Measurements from ENCODE around the gene OR56A4. TPM values are rescaled to one million over a fixed set of nuclear protein-coding genes. Genes with fewer than 3 reads are reported as not detected.

The OR56A4 gene
- total RNA-seq, 2 donors from 2014 or later = not detected

GRCh38 chr11:5989203-5989602 is 17.5 kb downstream of the OR56A4 start:
- TF ChIP-seq CTCF (IDR thresholded peaks at IDR 0.05) = no peak
- no peaks in the 10 kb centered on the region for H3K9me3 ChIP-seq
- DNase-seq (ENCODE audit: low spot score) (no peak), ATAC-seq (ENCODE audit: insufficient number of reproducible peaks, low FRiP score, low read depth) (no peak)
- no peak overlapping the region for H3K4me3 ChIP-seq
- H3K4me1 ChIP-seq (ENCODE audit: control insufficient read depth in 1 of 2, low read depth in 2 of 2) = no peaks in the 10 kb centered on the region
- H3K27me3 ChIP-seq (replicated peaks; ENCODE audit: insufficient read depth) = no peaks in the 10 kb centered on the region
- no peak overlapping the region for H3K27ac ChIP-seq
- no peaks in the 10 kb centered on the region for H3K36me3 ChIP-seq

DNA sequence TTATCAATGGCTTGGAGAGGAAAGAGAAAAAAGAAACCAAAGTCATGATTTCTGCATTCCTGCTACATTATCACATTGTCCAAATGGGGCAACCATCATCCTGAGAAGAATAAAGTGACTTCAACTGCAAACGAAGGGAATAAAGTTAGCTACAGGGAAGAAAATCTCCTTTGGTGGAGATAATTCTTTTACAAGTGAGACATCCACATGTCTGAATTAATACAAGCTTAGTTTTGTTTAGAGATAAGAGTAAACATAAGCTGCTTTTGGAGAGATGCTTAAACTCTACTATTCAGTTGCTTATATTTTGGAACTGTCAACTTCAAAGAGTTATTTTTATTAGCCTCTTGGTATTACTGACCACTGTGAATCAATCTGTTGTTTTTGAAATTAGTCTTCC is 19.9 kb downstream of the OR56A4 start, which contains the start of gene OR52L1:
Gene OR52L1, minus strand, starts transcription at position 101 of the 400 bp plus-strand sequence. Its CDS starts 55 bp downstream, at position 46.
- no peak for TF ChIP-seq CTCF (IDR thresholded peaks at IDR 0.05)
- Histone ChIP-seq H3K27ac (no peak within 1 kb of the TSS), H3K4me3 (no peak within 1 kb of the TSS), H3K36me3 (no peaks in the 10 kb centered on the region), H3K4me1 (ENCODE audit: control insufficient read depth in 1 of 2, low read depth in 2 of 2) (no peaks in the 10 kb centered on the region), H3K9me3 (no peaks in the 10 kb centered on the region), H3K27me3 (replicated peaks; ENCODE audit: insufficient read depth) (no peaks in the 10 kb centered on the region)
- no peak for DNase-seq (ENCODE audit: low spot score)
- no peak for ATAC-seq (ENCODE audit: insufficient number of reproducible peaks, low FRiP score, low read depth)

DNA sequence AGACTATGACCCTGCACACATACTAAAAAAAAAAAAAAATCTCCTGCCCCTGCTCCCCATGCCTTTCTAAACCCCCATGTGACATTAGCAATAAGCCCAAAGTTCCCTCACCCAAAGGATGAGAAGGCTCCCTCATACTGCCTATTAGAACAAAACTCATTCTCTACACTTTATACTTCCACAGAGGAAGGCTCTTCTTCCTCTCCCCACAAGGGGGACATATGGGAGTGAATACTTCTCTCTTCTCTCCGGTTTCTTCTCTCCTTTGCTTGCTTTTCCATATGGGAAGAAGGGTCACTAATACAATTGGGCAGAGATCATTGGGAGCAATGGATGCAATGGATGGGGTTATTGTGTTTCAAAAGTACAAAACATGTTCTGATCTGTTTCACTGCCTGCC is 23.3 kb downstream of the OR56A4 start:
- H3K9me3 ChIP-seq = no peaks in the 10 kb centered on the region
- no peak for TF ChIP-seq CTCF (IDR thresholded peaks at IDR 0.05)
- H3K27ac ChIP-seq = no peak overlapping the region
- H3K36me3 ChIP-seq = no peaks in the 10 kb centered on the region
- no peak overlapping the region for H3K4me3 ChIP-seq
- ATAC-seq (ENCODE audit: insufficient number of reproducible peaks, low FRiP score, low read depth) (no peak), DNase-seq (ENCODE audit: low spot score) (no peak)
- H3K27me3 ChIP-seq (replicated peaks; ENCODE audit: insufficient read depth) = no peaks in the 10 kb centered on the region
- no peaks in the 10 kb centered on the region for H3K4me1 ChIP-seq (ENCODE audit: control insufficient read depth in 1 of 2, low read depth in 2 of 2)

DNA sequence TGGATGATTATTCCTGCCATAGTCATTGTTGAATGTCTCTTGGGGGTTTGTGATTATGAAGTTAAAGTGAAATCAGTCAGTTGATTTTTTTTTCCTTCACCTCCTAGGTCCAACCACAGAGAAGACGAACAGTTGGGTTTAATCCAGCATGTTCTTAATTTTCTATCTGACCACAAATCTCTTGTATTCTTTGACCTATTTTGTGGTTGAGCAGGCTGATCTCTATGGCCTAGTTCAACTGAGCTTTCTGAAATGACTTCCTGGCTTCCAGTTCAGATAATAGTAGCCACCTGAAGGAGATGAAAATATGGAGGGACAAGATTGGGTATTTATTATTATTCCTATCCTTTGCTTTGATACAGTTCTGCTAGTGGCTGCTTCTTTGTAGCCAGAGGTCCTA is 33.2 kb downstream of the OR56A4 start:
- no peaks in the 10 kb centered on the region for H3K9me3 ChIP-seq
- H3K36me3 ChIP-seq = no peaks in the 10 kb centered on the region
- no peak for TF ChIP-seq CTCF (IDR thresholded peaks at IDR 0.05)
- no peak overlapping the region for H3K4me3 ChIP-seq
- ATAC-seq (ENCODE audit: insufficient number of reproducible peaks, low FRiP score, low read depth) (no peak), DNase-seq (ENCODE audit: low spot score) (no peak)
- no peaks in the 10 kb centered on the region for H3K4me1 ChIP-seq (ENCODE audit: control insufficient read depth in 1 of 2, low read depth in 2 of 2)
- no peaks in the 10 kb centered on the region for H3K27me3 ChIP-seq (replicated peaks; ENCODE audit: insufficient read depth)
- no peak overlapping the region for H3K27ac ChIP-seq

DNA sequence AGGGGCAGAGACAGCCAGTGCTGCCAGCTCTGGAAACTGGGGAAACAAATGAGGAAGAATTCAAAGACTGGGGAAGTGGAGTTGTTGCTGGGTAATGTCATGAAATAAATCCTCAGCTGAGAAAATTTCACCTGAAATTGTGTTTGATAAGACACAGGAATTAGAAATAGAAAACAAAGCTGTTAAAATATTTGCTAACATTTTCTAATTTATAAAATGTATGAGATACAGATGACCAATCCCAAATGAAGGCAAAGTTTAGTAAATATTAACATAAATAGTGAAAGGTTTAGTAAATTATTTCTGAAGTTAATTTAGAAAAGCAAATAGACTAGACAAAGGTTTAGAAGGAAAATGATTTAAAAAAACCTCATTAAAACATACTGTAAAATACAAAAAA is 38.4 kb downstream of the OR56A4 start, which contains the start of gene OR56A5:
Gene OR56A5, minus strand, starts transcription at position 101 of the 400 bp plus-strand sequence. Its CDS starts 0 bp downstream, at position 101.
- ATAC-seq (ENCODE audit: insufficient number of reproducible peaks, low FRiP score, low read depth) (no peak), DNase-seq (ENCODE audit: low spot score) (no peak)
- no peak for TF ChIP-seq CTCF (IDR thresholded peaks at IDR 0.05)
- Histone ChIP-seq H3K4me1 (ENCODE audit: control insufficient read depth in 1 of 2, low read depth in 2 of 2) (no peaks in the 10 kb centered on the region), H3K4me3 (no peak within 1 kb of the TSS), H3K36me3 (no peaks in the 10 kb centered on the region), H3K27ac (no peak within 1 kb of the TSS), H3K27me3 (replicated peaks; ENCODE audit: insufficient read depth) (no peaks in the 10 kb centered on the region), H3K9me3 (peaks cover 4% of the 10 kb centered on the region)
